GM12878 (cell line): Measurements from ENCODE around the gene DUSP22. TPM values are rescaled to one million over a fixed set of nuclear protein-coding genes. Genes with fewer than 3 reads are reported as not detected.

Experiments used
- ATAC-seq: fragments of 200-7000 bp; cut with Tn5 transposase; 3 replicates; pipeline ENCODE4 v1.9.1; 2020; ENCODE audit warnings: mild to moderate bottlenecking, moderate library complexity
- BruUV-seq: library from RNA; stranded (reverse); fragments of 400-500 nt; replicated peaks from 2 replicates; lab custom pipeline; 2021; lab: Mats Ljungman, UMichigan
- CTCF ChIA-PET: fragments of 300-600 bp; sonication (Branson Sonifier 250); formaldehyde crosslinking; extraction: SDS; loops from one replicate; lab custom pipeline; 2021; ENCODE audit warnings: inconsistent platforms; lab: Yijun Ruan, JAX
- POLR2A ChIA-PET: fragments of 350-600 bp; formaldehyde crosslinking; extraction: SDS; loops from one replicate; lab custom pipeline; 2021; ENCODE audit warnings: inconsistent platforms; lab: Charles Lee
- RAD21 ChIA-PET: fragments of 300-600 bp; sonication (Branson Sonifier 250); formaldehyde crosslinking; loops from one replicate; lab custom pipeline; 2023; ENCODE audit warnings: antibody characterized with exemption; ENCODE audit not compliant: unreplicated experiment; lab: Charles Lee
- SMC1A ChIA-PET: fragments of 300-600 bp; sonication (Branson Sonifier 250); formaldehyde crosslinking; loops from one replicate; lab custom pipeline; 2023; ENCODE audit not compliant: unreplicated experiment, uncharacterized antibody; lab: Charles Lee
- DNase-seq: peaks from one replicate; pipeline ENCODE4 v3.0.0-alpha.2; 2011; ENCODE audit warnings: low read depth, low spot score
- FAIRE-seq: peaks from 3 replicates; lab custom pipeline; 2011; peaks lifted over from hg19 to GRCh38; lab: Jason Lieb, UNC
- H2AFZ ChIP-seq: 2 replicates; pipeline ENCODE4 v1.6.0; 2011; ENCODE audit warnings: low read depth, low read length, control low read depth; ENCODE audit not compliant: control insufficient read depth
- H3K27ac ChIP-seq: 2 replicates; pipeline ENCODE4 v1.5.1; 2011; ENCODE audit warnings: control low read depth; ENCODE audit not compliant: control insufficient read depth, insufficient read depth
- H3K27me3 ChIP-seq, 2 experiments: replicated peaks in 1 of 2; 2 replicates each; pipeline versions ENCODE4 v1.6.0 to v1.6.1; 2011; ENCODE audit warnings: low read length in 1 of 2; ENCODE audit not compliant: control insufficient read depth in 2 of 2, insufficient read depth in 2 of 2
- H3K36me3 ChIP-seq, 2 experiments: 2 replicates each; pipeline ENCODE4 v1.5.1; 2011; ENCODE audit warnings: low read length in 1 of 2; ENCODE audit not compliant: control insufficient read depth in 2 of 2, insufficient read depth in 2 of 2
- H3K4me1 ChIP-seq: 2 replicates; pipeline ENCODE4 v1.6.1; 2011; ENCODE audit warnings: mild to moderate bottlenecking, low read length, moderate library complexity, mixed read lengths; ENCODE audit not compliant: control insufficient read depth, insufficient read depth
- H3K4me2 ChIP-seq: 2 replicates; pipeline ENCODE4 v1.6.0; 2011; ENCODE audit warnings: control low read depth; ENCODE audit not compliant: control insufficient read depth, insufficient read depth
- H3K4me3 ChIP-seq: fragments of 200-600 bp; sonication (generic); 2 replicates; pipeline ENCODE4 v1.5.1; 2016
- H3K79me2 ChIP-seq: 2 replicates; pipeline ENCODE4 v1.6.0; 2011; ENCODE audit warnings: low read length; ENCODE audit not compliant: control insufficient read depth, insufficient read depth
- H3K9ac ChIP-seq: 2 replicates; pipeline ENCODE4 v1.8.0; 2011; ENCODE audit warnings: low read length, control low read depth, mixed read lengths; ENCODE audit not compliant: control insufficient read depth, insufficient read depth
- H3K9me3 ChIP-seq: replicated peaks from 3 replicates; pipeline ENCODE4 v1.5.1; 2011; ENCODE audit warnings: mild to moderate bottlenecking, low read length; ENCODE audit not compliant: control insufficient read depth, insufficient read depth
- H4K20me1 ChIP-seq: 2 replicates; pipeline ENCODE4 v1.6.0; 2011; ENCODE audit not compliant: control insufficient read depth, insufficient read depth
- BRCA1 ChIP-seq: IDR thresholded peaks from 2 replicates; pipeline ENCODE4 v1.6.1; 2011; ENCODE audit warnings: low read depth, low read length, improper control_type of control experiment
- HCFC1 ChIP-seq: fragments of 150-350 bp; IDR thresholded peaks from 2 replicates; pipeline ENCODE4 v1.6.1; 2014; ENCODE audit warnings: low read length
- IRF5 ChIP-seq: fragments of 450-650 bp; IDR thresholded peaks from 2 replicates; pipeline ENCODE4 v1.6.1; 2017; ENCODE audit warnings: borderline replicate concordance
- WGBS: methylation state at CpG from one replicate; pipeline ENCODE4 v1.1.6; 2016; ENCODE audit warnings: low lambda C conversion rate; ENCODE audit not compliant: insufficient replicate concordance, insufficient coverage; ENCODE audit errors: missing lambda C conversion rate; 5-methylcytosine and 5-hydroxymethylcytosine counted together
- in situ Hi-C: fragments of 300-500 bp; cut with MboI; formaldehyde crosslinking; loops from 9 replicates; pipeline ENCODE4 v1.14.3; 2018; ENCODE audit warnings: mixed read lengths
- intact Hi-C: fragments of 100-400 bp; cut with micrococcal nuclease; formaldehyde crosslinking; loops from one replicate; pipeline ENCODE4 v1.14.2; 2022; ENCODE audit not compliant: unreplicated experiment
- polyA plus RNA-seq, 11 experiments: library from polyadenylated mRNA; depleted of rRNA in 4 of 11; unstranded in 6 of 11; stranded (reverse) in 5 of 11; fragments of >200 nt; fragmentation: Nextera tagmentation in 4 of 11; fragmentation: Illumina TruSeq in 1 of 11; extraction: Ambion mirVana in 4 of 11; extraction: Trizol in 1 of 11; gene quantifications; 1 replicate in 1 of 11; 2 replicates in 10 of 11; pipeline versions ENCODE4 v1.2.1 to v1.2.3, GENCODE V29; 2011 to 2016; ENCODE audit warnings: inconsistent platforms in 2 of 11, missing spikeins in 2 of 11, low read depth in 1 of 11
- total RNA-seq, 4 experiments: library from RNA; depleted of rRNA in 3 of 4; stranded (reverse); fragments of >200 nt in 3 of 4; fragmentation: Illumina TruSeq in 1 of 4; extraction: Trizol in 1 of 4; gene quantifications; 2 replicates each; pipeline versions ENCODE4 v1.2.1 to v1.2.3, GENCODE V29; 2013 to 2021
- TF ChIP-seq, protein P1 (sequence below): fragments of 450-650 bp; IDR thresholded peaks from 2 replicates; pipeline ENCODE4 v1.6.1; 2014; ENCODE audit warnings: mild to moderate bottlenecking

The DUSP22 gene
- total and polyA plus RNA-seq, 10 of the 15 experiments (the other 5 are each of a cell fraction or from before 2014, with no cell fraction given) = 78.9 to 156 (median 107) TPM

DNA sequence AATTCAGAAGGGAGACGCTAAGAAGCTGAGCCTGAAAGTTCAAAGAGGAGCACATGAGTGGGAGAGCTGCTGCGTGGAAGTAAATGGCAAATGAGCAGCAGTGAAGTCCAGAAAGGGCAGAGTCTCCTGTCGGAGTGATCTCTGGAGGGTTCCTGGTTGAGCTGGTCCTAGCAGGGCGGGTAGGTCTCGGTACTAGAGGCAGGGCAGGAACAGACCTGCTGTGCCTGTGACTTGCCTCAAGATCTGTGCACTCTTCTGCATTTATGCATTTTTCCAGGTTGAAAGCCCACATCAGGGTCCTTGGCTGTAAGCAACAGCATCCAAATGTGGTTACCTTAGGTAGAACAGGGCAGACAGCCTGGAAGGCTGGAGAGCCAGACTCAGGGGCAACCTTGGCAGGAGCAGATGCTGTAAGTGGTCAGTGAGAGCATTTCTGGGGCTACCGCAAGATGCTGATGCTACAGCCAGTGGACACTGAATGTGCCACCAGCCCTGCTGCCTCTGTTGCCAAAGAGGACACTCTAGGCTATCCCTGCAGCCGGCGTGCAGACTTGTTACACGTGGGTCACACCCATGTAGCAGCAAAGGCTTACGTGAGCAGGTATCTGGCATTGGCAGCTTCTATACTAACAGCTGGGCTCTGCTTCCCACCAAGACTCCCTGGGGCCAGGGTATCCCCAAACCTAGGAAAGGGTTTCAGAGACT lies 8.4 kb downstream of the DUSP22 start:
- no peak for ATAC-seq
- no peak overlapping the region for H3K4me3 ChIP-seq
- intact Hi-C loops = no loop called here
- H3K27ac ChIP-seq = no peak overlapping the region
- no peak overlapping the region; the same call in 1 of the 2 replicates for H3K4me2 ChIP-seq
- no peak overlapping the region for H3K9ac ChIP-seq
- RAD21 ChIA-PET = interaction anchor here (0.8 to 6.4 kb wide), 8 partner anchors 15 to 73 kb away, joined by 3 to 112 read pairs (median 6); no protein-coding TSS in a partner anchor
- SMC1A ChIA-PET = interaction anchor here (0.7 to 7.2 kb wide), 7 partner anchors 11 to 94 kb away, joined by 3 to 221 read pairs (median 38); no protein-coding TSS in a partner anchor
- no peaks in the 10 kb centered on the region for H3K9me3 ChIP-seq
- in situ Hi-C loops = no loop called here
- CTCF ChIA-PET = interaction anchor here (0.9 to 5.7 kb wide), 6 partner anchors 9 to 83 kb away, joined by 3 to 46 read pairs (median 21); no protein-coding TSS in a partner anchor
- no peak for FAIRE-seq
- DNase-seq = no peak
- peaks cover 13 to 15% of the 10 kb centered on the region in 2 experiments; a peak in 3 of 4 replicates for H3K36me3 ChIP-seq
- TF ChIP-seq IRF5 = no peak
- no peak for TF ChIP-seq HCFC1
- TF ChIP-seq BRCA1 = 0 out of 2 replicates have a peak, but pooled peaks have one; percentile 6
- TF ChIP-seq, protein P1, sequence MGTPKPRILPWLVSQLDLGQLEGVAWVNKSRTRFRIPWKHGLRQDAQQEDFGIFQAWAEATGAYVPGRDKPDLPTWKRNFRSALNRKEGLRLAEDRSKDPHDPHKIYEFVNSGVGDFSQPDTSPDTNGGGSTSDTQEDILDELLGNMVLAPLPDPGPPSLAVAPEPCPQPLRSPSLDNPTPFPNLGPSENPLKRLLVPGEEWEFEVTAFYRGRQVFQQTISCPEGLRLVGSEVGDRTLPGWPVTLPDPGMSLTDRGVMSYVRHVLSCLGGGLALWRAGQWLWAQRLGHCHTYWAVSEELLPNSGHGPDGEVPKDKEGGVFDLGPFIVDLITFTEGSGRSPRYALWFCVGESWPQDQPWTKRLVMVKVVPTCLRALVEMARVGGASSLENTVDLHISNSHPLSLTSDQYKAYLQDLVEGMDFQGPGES = no peak
- WGBS = 74% methylated on average over 10 of the region's 10 CpGs
- no peaks in the 10 kb centered on the region for H3K27me3 ChIP-seq
- H3K79me2 ChIP-seq = peaks cover 90% of the 10 kb centered on the region
- no TSS peak for BruUV-seq
- no peak overlapping the region for H2AFZ ChIP-seq
- H4K20me1 ChIP-seq = no peaks in the 10 kb centered on the region
- peaks cover 78% of the 10 kb centered on the region for H3K4me1 ChIP-seq
- POLR2A ChIA-PET = interaction anchor here (0.8 to 6.4 kb wide), 8 partner anchors 9 to 73 kb away, joined by 3 to 67 read pairs (median 10); no protein-coding TSS in a partner anchor
